GM12892 (cell line): ENCODE measurements around the gene DHH.

Experiments
- POLR2A ChIP-seq: IDR thresholded peaks from 2 replicates; pipeline ENCODE4 v1.6.1; 2011; ENCODE audit warnings: low read depth, low read length, control low read depth
- POLR2AphosphoS5 ChIP-seq: IDR thresholded peaks from 2 replicates; pipeline ENCODE4 v1.6.1; 2011; ENCODE audit warnings: low read depth, low read length, control low read depth

- TF ChIP-seq POLR2A: no peak
- no peak for TF ChIP-seq POLR2AphosphoS5
Observed at GRCh38 chr12:49094160-49094974, at the start of gene DHH.
